ENCODE measurements around the gene ASCL3.

Gene ASCL3

DNA sequence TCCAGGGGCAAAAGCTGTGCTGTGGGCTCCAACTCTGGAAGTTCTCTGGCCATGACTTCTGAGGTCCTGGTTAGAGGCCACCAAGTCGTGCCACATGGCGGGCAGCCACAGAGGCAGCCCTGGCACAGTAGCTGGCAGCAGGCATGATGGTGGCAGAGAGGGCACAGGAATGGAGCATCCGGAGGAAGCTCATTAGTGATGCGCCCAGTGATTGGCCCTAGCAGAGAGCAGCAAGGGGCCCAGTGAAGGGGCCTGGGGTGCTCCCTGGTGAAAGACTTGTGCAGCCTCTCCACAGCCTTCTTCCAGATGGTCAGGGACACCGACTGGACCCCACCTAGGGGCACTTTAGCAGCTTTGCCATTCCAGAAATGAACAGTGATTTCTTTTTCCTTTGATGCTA lies 17.1 kb downstream of the ASCL3 start:
- TF ChIP-seq, protein P1, sequence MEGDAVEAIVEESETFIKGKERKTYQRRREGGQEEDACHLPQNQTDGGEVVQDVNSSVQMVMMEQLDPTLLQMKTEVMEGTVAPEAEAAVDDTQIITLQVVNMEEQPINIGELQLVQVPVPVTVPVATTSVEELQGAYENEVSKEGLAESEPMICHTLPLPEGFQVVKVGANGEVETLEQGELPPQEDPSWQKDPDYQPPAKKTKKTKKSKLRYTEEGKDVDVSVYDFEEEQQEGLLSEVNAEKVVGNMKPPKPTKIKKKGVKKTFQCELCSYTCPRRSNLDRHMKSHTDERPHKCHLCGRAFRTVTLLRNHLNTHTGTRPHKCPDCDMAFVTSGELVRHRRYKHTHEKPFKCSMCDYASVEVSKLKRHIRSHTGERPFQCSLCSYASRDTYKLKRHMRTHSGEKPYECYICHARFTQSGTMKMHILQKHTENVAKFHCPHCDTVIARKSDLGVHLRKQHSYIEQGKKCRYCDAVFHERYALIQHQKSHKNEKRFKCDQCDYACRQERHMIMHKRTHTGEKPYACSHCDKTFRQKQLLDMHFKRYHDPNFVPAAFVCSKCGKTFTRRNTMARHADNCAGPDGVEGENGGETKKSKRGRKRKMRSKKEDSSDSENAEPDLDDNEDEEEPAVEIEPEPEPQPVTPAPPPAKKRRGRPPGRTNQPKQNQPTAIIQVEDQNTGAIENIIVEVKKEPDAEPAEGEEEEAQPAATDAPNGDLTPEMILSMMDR (conservative IDR thresholded peaks at IDR 0.05; ENCODE audit: low read depth, low read length) = no peak
- DNase-seq (ENCODE audit: low read depth) = no peak
- H3K4me3 ChIP-seq (ENCODE audit: low read depth, low read length) = no peak overlapping the region

- H3K4me3 ChIP-seq (ENCODE audit: low read depth, low read length) = no peak overlapping the region
- TF ChIP-seq, protein P1 (conservative IDR thresholded peaks at IDR 0.05; ENCODE audit: low read depth, low read length) = no peak
- DNase-seq (ENCODE audit: low read depth) = no peak
Measured at GRCh38 chr11:8922691-8923090, 20.1 kb downstream of the ASCL3 start.

GRCh38 chr11:8917157-8917825 lies 25.5 kb downstream of the ASCL3 start:
- TF ChIP-seq, protein P1 (conservative IDR thresholded peaks at IDR 0.05; ENCODE audit: low read depth, low read length) = peak; percentile 11
- peak; percentile 97 for DNase-seq (ENCODE audit: low read depth)
- H3K4me3 ChIP-seq (ENCODE audit: low read depth, low read length) = no peak overlapping the region

- DNase-seq (ENCODE audit: low read depth) = no peak
- TF ChIP-seq, protein P1 (conservative IDR thresholded peaks at IDR 0.05; ENCODE audit: low read depth, low read length) = no peak
- H3K4me3 ChIP-seq (ENCODE audit: low read depth, low read length) = no peak overlapping the region
Measured at GRCh38 chr11:8914661-8915018, 28.2 kb downstream of the ASCL3 start.

- TF ChIP-seq, protein P1 (conservative IDR thresholded peaks at IDR 0.05; ENCODE audit: low read depth, low read length) = peak; percentile 86
- peak; percentile 72 for DNase-seq (ENCODE audit: low read depth)
- H3K4me3 ChIP-seq (ENCODE audit: low read depth, low read length) = peak overlapping the region; percentile 34
Measured at GRCh38 chr11:8913961-8914660, 28.7 kb downstream of the ASCL3 start.

GRCh38 chr11:8911029-8911823 lies 31.6 kb downstream of the ASCL3 start, which contains the start of gene AKIP1:
AKIP1 (plus strand) TSS chr11:8911189; CDS start chr11:8911450, 261 bp downstream.
- DNase-seq (ENCODE audit: low read depth) = peak; percentile 97
- TF ChIP-seq, protein P1 (conservative IDR thresholded peaks at IDR 0.05; ENCODE audit: low read depth, low read length) = no peak
- H3K4me3 ChIP-seq (ENCODE audit: low read depth, low read length) = peak within 1 kb of the TSS; percentile 87
